ENCODE results near the gene CDRT15.
"Not testable (repeated sequence)": the region's sequence is repeated elsewhere in the genome, so short reads cannot be mapped to it uniquely, and the experiment has no call there.

The CDRT15 gene

GRCh38 chr17:14236762-14237161 is at the start of gene CDRT15:
Gene CDRT15 (minus strand): TSS chr17:14236862. CDS start chr17:14236833, 29 bp downstream.
- DNase-seq: not testable (repeated sequence)

DNA sequence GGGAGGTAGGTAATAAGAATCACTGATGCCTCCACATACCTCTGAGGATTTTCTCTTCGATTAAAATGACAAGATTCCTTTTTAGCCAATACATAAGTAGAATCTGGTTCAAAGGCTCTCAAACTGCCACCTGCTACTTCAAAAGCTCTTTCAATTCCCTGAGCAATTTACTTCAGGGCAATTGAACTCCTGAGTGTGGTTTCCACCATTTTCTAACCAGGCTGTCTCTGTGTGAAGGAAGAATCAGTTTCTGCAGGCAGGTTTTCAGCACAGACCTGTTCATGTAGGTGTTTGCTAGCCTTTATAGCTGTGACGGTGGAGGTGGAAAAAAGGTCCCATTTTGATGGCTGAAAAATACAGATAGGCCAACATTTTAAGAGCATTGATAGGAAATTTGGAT is 46.1 kb upstream of the CDRT15 start:
- DNase-seq: no peak

DNA sequence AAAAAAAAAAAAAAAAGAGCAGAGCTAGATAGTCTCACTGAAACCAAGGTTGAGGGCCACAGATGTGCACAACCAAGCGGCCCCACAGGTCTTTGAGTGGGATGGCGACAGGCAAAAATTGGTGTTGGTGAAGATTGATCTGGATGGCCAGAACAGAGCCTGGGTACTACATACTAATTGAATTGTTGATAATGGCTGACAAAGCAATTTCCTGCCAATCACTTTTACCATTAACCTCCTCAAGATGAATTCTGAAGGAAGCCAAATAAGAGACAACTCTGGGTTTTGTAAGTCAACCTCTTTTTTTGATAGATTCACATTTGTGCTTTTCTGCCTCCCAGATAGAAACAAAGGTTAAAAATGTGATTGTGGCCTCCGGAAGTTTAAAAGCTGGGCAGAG is 44.9 kb upstream of the CDRT15 start:
- DNase-seq: no peak

GRCh38 chr17:14276535-14277250 is 40.0 kb upstream of the CDRT15 start:
- DNase-seq: no peak

- DNase-seq: no peak
These were observed 33.8 kb upstream of the CDRT15 start for GRCh38 chr17:14270508-14270907.

DNA sequence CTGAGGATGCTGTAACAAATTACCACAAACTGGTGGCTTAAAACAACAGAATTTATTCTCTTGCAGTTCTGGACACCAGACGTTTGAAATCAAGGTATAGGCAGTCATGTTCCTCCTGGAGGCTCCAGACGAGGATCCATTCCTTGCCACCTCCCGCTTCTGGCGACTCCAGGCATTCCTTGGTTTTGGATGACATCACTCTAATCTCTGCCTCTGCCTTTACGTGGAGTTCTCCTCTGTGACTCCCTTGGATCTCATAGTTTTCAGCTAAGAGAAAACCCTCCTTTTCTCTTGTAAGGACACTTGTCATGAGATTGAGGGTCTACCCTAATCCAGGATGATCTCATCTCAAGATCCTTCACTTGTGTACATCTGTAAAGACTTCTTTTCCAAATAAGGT is 32.8 kb upstream of the CDRT15 start:
- DNase-seq: no peak

- DNase-seq: no peak
These were observed 31.6 kb upstream of the CDRT15 start for GRCh38 chr17:14268264-14268663.

DNA sequence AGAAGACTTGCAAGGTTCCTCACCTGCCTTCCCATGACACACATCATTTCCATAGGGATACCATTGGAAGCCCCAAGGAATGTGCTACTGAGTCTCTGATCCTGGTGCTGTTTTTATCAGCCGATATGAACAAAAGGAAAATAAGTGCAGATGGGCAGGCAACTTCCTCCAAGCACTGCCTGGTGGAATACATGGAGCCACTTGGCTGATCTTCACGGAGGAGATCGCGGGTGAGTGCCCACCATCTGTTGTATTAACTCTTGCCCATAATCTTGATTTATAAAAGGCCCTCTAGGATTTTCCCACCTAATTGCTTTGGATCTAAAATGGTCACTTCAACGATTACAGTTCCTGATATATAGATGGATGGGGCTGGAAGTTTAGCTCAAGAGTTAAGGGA is 24.7 kb upstream of the CDRT15 start:
- no peak for DNase-seq

DNA sequence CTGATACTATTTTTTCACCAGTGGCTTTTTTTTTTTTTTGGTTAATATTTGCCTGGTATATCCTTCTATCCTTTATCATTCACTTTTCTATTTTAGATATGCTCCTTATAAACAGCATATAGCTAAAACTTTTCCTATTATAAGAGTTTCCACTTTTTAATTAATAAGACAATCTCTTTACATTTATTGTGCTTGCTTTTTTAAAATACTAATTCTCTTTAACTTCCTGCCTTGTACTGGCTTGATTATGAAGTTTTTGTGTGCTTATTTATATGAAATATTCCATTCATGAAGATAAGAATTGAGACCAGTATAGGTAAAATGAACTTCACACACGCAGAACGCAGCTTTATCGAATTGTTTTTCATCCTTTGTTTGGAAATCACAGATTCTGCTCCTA is 9.0 kb upstream of the CDRT15 start:
- no peak for DNase-seq

GRCh38 chr17:14245002-14245401 is 8.3 kb upstream of the CDRT15 start:
- DNase-seq: no peak

- not testable (repeated sequence) for DNase-seq
These were observed 2.6 kb upstream of the CDRT15 start for GRCh38 chr17:14239271-14239670.

DNA sequence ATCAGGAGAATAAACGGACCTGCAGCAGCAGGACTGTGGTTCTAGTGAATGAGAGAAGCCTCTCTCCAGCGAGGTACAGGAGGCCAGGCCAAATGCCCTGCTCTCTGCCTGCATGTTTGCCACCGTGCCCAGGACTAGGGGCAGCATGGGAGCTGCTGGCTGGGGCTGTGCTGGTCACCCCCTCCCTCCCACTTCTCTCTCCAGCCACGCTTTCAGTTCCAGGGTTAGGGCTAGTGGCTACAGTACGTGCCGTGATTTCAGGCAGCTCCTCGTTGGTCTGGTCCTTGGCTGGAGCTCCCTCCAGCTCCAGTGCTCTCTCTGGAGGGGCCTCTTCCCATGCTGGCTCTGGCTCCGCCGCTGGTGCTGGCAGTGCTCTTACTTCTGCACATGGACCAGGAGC is 630 bp downstream of the CDRT15 start:
- not testable (repeated sequence) for DNase-seq

DNA sequence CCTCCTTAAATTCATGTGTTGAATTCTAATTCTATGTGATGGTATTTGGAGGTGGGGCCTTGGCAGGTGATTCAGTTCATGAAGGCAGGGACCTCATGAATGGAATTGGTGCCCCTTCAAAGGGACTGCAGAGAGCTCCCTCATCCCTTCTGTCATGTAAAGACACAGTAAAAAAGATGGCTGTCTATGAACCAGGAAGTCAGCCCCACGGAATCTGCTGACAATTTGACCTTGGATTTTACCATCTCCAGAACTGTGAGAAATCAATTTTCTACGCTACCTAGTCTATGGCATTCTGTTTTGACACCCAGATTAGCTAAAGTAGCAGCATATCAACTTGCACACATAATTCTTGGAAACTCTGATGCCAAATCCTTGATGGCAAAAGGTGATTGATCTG is 1.6 kb downstream of the CDRT15 start:
- not testable (repeated sequence) for DNase-seq

- not testable (repeated sequence) for DNase-seq
These were observed 5.5 kb downstream of the CDRT15 start for GRCh38 chr17:14231187-14231586.

- no peak for DNase-seq
These were observed 7.8 kb downstream of the CDRT15 start for GRCh38 chr17:14228903-14229302.

- no peak for DNase-seq
These were observed 9.6 kb downstream of the CDRT15 start for GRCh38 chr17:14227052-14227451.

- no peak for DNase-seq
These were observed 11.2 kb downstream of the CDRT15 start for GRCh38 chr17:14225254-14225980.

DNA sequence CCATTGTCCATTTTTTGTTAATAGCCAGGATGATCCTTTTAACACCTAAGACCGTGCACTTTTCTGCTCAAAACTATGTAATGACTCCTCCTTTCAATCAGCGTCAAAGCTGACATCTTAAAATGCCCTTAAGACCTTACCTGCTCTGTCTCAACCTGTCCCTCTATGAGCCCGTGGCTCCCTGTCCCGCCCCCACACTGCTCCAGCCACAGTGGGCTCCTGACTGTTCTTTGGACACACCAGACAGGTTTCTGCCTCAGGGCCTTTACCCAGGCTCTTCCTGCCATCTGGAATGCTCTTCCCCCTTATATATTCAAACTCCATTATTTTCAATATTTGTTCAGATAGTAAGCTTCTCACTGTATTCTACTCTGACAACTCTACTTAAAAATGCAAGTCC is 14.1 kb downstream of the CDRT15 start:
- DNase-seq: no peak

DNA sequence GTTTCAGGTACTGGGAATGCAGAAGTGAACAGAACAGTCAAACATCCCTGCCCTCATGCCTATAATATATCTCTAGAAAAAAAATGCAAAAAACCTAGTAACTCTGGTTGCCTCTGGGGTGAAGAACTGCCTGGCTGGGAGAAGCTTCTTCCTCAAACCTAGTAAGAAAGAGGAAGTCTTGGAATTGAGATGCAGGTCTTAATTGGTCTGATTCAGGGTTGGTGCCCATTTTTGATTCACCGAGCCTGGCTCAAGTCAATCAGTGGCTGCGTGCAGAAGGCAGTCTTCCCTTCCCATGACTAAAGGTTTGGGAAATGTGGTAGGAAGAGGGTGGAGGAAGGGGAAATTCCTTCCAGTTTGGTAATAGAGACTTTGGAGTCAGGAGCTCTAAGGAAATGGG is 22.4 kb downstream of the CDRT15 start:
- DNase-seq: no peak

GRCh38 chr17:14212401-14212800 is 24.3 kb downstream of the CDRT15 start:
- no peak for DNase-seq

DNA sequence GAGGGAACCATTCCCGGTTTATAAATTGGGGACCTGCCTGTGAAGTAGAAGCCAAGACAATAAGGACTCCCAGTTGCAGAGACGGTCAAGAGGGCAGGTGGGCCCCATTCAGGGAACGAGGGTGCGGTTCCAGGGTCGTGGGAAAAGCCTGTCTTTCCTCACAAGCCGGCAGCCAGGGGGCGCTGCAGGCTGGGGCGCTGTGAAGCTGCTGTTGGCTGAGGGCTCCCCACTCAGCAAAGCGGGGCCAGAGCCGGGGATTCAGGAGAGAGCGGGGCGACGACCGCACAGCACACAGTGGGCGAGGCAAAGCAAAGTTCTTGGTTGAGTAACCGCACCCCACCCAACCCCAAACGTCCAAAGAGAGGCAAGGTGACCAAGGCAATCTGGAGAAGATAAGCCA is 24.9 kb downstream of the CDRT15 start:
- DNase-seq: peak; percentile 53

DNA sequence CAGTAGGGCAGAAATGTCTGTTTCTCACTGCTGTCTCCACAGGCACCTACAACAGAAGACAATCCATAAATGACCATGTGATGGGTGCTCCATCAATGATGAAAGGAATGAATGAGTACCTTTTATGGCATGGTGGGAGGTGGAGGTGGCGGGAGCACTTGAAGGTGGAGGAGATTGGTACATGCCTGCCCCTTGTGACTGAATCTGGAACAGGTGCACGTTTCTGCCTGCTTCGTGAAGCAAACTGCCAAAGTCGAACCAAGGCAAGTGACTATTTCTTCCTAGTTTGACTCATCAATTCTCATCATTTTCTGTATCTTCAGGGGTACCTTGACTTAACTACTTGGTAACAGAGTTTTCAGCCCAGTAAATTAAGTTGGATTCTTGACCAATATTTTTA is 25.4 kb downstream of the CDRT15 start:
- no peak for DNase-seq

GRCh38 chr17:14209215-14209614 is 27.4 kb downstream of the CDRT15 start:
- DNase-seq: no peak

DNA sequence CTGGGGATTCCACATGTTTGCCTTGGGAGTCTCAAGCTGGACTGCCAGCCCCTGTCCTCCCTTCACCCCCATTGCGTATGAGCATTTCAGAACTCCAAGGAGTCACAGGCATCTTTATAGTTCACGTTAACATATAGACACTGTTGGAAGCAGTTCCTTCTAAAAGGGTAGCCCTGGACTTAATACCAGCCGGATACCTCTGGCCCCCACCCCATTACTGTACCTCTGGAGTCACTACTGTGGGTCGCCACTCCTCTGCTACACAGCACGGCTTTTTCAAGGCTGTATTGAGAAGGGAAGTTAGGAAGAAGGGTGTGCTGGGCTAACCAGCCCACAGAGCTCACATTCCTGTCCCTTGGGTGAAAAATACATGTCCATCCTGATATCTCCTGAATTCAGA is 28.9 kb downstream of the CDRT15 start:
- no peak for DNase-seq

- no peak for DNase-seq
These were observed 29.8 kb downstream of the CDRT15 start for GRCh38 chr17:14206891-14207290.

All from activated CD8-positive, alpha-beta memory T cell treated with anti-CD3 and anti-CD28 coated beads, Interleukin-2, amount 50 U/mL, for 4 hours (primary cell).